Measurements from ENCODE around the gene TBC1D1.
A peak's percentile ranks its signal among the peaks of the same experiment; 100 is the strongest.

The TBC1D1 gene

GRCh38 chr4:38178392-38178995 lies 287.6 kb downstream of the TBC1D1 start:
- no peak for DNase-seq

- DNase-seq, result peak; percentile 13 to 21
Observed at GRCh38 chr4:38179690-38180377, 288.9 kb downstream of the TBC1D1 start.

GRCh38 chr4:38180456-38180855 lies 289.6 kb downstream of the TBC1D1 start:
- no peak for DNase-seq

GRCh38 chr4:38181286-38181685 lies 290.4 kb downstream of the TBC1D1 start:
- no peak for DNase-seq

- no peak for DNase-seq
Observed at GRCh38 chr4:38182334-38182998, 291.6 kb downstream of the TBC1D1 start.

- DNase-seq, result no peak
Observed at GRCh38 chr4:38184404-38184803, 293.5 kb downstream of the TBC1D1 start.

GRCh38 chr4:38185406-38186144 lies 294.7 kb downstream of the TBC1D1 start:
- no peak for DNase-seq

- no peak for DNase-seq
Observed at GRCh38 chr4:38188136-38188535, 297.3 kb downstream of the TBC1D1 start.

- no peak for DNase-seq
Observed at GRCh38 chr4:38188631-38189101, 297.8 kb downstream of the TBC1D1 start.
